Tibial nerve (tissue), 4 donors: ENCODE measurements around the gene IPO8. TPM values are rescaled to one million over a fixed set of nuclear protein-coding genes. Genes with fewer than 3 reads are reported as not detected.
"Not testable (repeated sequence)": the region's sequence is repeated elsewhere in the genome, so short reads cannot be mapped to it uniquely, and the experiment has no call there.

ENCODE experiments used
- DNase-seq, 2 donors: peaks; one replicate each; pipeline ENCODE4 v3.0.0-alpha.2; 2019; ENCODE audit warnings: low spot score in 2 of 2
- H3K27ac ChIP-seq, 4 donors: fragments of 200-600 bp; sonication (generic) in 3 of 4; one replicate each; pipeline ENCODE4 v1.5.1; 2017 to 2019; ENCODE audit warnings: mild to moderate bottlenecking in 1 of 4
- H3K27me3 ChIP-seq, 2 donors: fragments of 200-600 bp; sonication (generic) in 1 of 2; one replicate each; pipeline versions ENCODE4 v1.5.1 to v1.6.0; 2017 to 2019
- H3K36me3 ChIP-seq, 3 donors: fragments of 200-600 bp; sonication (generic); one replicate each; pipeline ENCODE4 v1.5.1; 2018 to 2019
- H3K4me1 ChIP-seq, 4 donors: fragments of 200-600 bp; sonication (generic) in 3 of 4; one replicate each; pipeline ENCODE4 v1.5.1; 2017 to 2019
- H3K4me3 ChIP-seq, 4 donors: fragments of 200-600 bp; sonication (generic) in 3 of 4; one replicate each; pipeline ENCODE4 v1.5.1; 2017 to 2019; ENCODE audit warnings: mild to moderate bottlenecking in 1 of 4, moderate library complexity in 1 of 4
- H3K9me3 ChIP-seq, 4 donors: fragments of 200-600 bp; sonication (generic) in 3 of 4; one replicate each; pipeline ENCODE4 v1.5.1; 2017 to 2019
- CTCF ChIP-seq, 5 experiments: fragments of 200-600 bp in 3 of 5; fragments of 450-650 bp in 2 of 5; sonication (generic) in 3 of 5; IDR thresholded peaks; one replicate each; pipeline ENCODE4 v1.5.1; 2016 to 2019; ENCODE audit warnings: antibody characterized with exemption in 5 of 5, mild to moderate bottlenecking in 3 of 5, moderate library complexity in 2 of 5
- EP300 ChIP-seq, 2 donors: sonication (generic); formaldehyde crosslinking; IDR thresholded peaks; one replicate each; pipeline ENCODE4 v1.6.1; 2017; ENCODE audit warnings: antibody characterized with exemption in 2 of 2, mild to moderate bottlenecking in 1 of 2
- POLR2A ChIP-seq, 2 donors: fragments of 450-650 bp; IDR thresholded peaks; one replicate each; pipeline ENCODE4 v1.6.1; 2017; ENCODE audit warnings: antibody characterized with exemption in 2 of 2, mild to moderate bottlenecking in 2 of 2, moderate library complexity in 2 of 2
- WGBS, 2 donors: methylation state at CpG; one replicate each; pipeline ENCODE4 v1.1.5; 2018; 5-methylcytosine and 5-hydroxymethylcytosine counted together
- total RNA-seq, 4 donors: library from RNA; depleted of rRNA; stranded (reverse); fragments of >200 nt; gene quantifications; one replicate each; pipeline ENCODE4 v1.1.0, GENCODE V29; 2016

The IPO8 gene
- total RNA-seq, 4 donors from 2014 or later = 34.7 to 52.0 (median 42.9) TPM

GRCh38 chr12:30610718-30611117, 85.0 kb downstream of the IPO8 start:
- no peak for DNase-seq
- no peaks in the 10 kb centered on the region for H3K36me3 ChIP-seq
- no peaks in the 10 kb centered on the region for H3K4me1 ChIP-seq
- H3K9me3 ChIP-seq = peaks cover 0 to 19% (median 0%) of the 10 kb centered on the region in 4 donors
- H3K27me3 ChIP-seq = no peaks in the 10 kb centered on the region
- H3K4me3 ChIP-seq = no peak overlapping the region
- 85 to 94% methylated on average over 1 of the region's 1 CpG for WGBS, 2 donors
- TF ChIP-seq CTCF (IDR thresholded peaks at IDR 0.05) = no peak
- TF ChIP-seq EP300 (IDR thresholded peaks at IDR 0.05) = no peak
- no peak for TF ChIP-seq POLR2A (IDR thresholded peaks at IDR 0.05)
- H3K27ac ChIP-seq = no peak overlapping the region

GRCh38 chr12:30609819-30610218, 85.8 kb downstream of the IPO8 start:
- DNase-seq, H3K36me3 ChIP-seq, H3K4me3 ChIP-seq, H3K27me3 ChIP-seq, H3K27ac ChIP-seq, H3K4me1 ChIP-seq: not testable (repeated sequence)
- H3K9me3 ChIP-seq = peaks cover 0 to 19% (median 0%) of the 10 kb centered on the region in 4 donors

GRCh38 chr12:30604302-30604701, 91.4 kb downstream of the IPO8 start:
- H3K27me3 ChIP-seq, H3K4me1 ChIP-seq, DNase-seq, H3K27ac ChIP-seq, H3K36me3 ChIP-seq, H3K4me3 ChIP-seq: not testable (repeated sequence)
- 62 to 77% methylated on average over 5 of the region's 6 CpGs for WGBS, 2 donors
- peaks cover 0 to 52% (median 5%) of the 10 kb centered on the region in 4 donors for H3K9me3 ChIP-seq

- no peak for DNase-seq
- Histone ChIP-seq H3K9me3 (peaks cover 0 to 46% (median 5%) of the 10 kb centered on the region in 4 donors), H3K4me1 (no peaks in the 10 kb centered on the region), H3K36me3 (no peaks in the 10 kb centered on the region), H3K27me3 (no peaks in the 10 kb centered on the region), H3K4me3 (no peak overlapping the region), H3K27ac (no peak overlapping the region)
- TF ChIP-seq EP300 (IDR thresholded peaks at IDR 0.05) = no peak
- TF ChIP-seq CTCF (IDR thresholded peaks at IDR 0.05) = no peak
- no peak for TF ChIP-seq POLR2A (IDR thresholded peaks at IDR 0.05)
Observed at GRCh38 chr12:30603129-30603528, 92.5 kb downstream of the IPO8 start.

GRCh38 chr12:30602678-30603077, 93.0 kb downstream of the IPO8 start:
- no peak for DNase-seq
- Histone ChIP-seq H3K4me1 (no peaks in the 10 kb centered on the region), H3K4me3 (no peak overlapping the region), H3K27ac (no peak overlapping the region), H3K36me3 (no peaks in the 10 kb centered on the region), H3K27me3 (no peaks in the 10 kb centered on the region), H3K9me3 (peaks cover 0 to 43% (median 5%) of the 10 kb centered on the region in 4 donors)
- no peak for TF ChIP-seq POLR2A (IDR thresholded peaks at IDR 0.05)
- no peak for TF ChIP-seq CTCF (IDR thresholded peaks at IDR 0.05)
- no peak for TF ChIP-seq EP300 (IDR thresholded peaks at IDR 0.05)
- 89% methylated on average over 3 of the region's 3 CpGs for WGBS, 2 donors

- Histone ChIP-seq H3K4me3 (no peak overlapping the region), H3K4me1 (no peaks in the 10 kb centered on the region), H3K27me3 (no peaks in the 10 kb centered on the region), H3K36me3 (no peaks in the 10 kb centered on the region), H3K27ac (no peak overlapping the region), H3K9me3 (peaks cover 0 to 33% (median 5%) of the 10 kb centered on the region in 4 donors)
- 36 to 42% methylated on average over 2 of the region's 2 CpGs for WGBS, 2 donors
- DNase-seq = no peak
- TF ChIP-seq POLR2A (IDR thresholded peaks at IDR 0.05) = no peak
- no peak for TF ChIP-seq EP300 (IDR thresholded peaks at IDR 0.05)
- TF ChIP-seq CTCF (IDR thresholded peaks at IDR 0.05) = no peak
Observed at GRCh38 chr12:30599608-30600007, 96.1 kb downstream of the IPO8 start.
